Neural progenitor cell (in vitro differentiated cells): ENCODE data around the gene RPS2.

Experiments used
- EZH2 ChIP-seq: fragments of 200-600 bp; sonication (generic); IDR thresholded peaks from 2 replicates; pipeline ENCODE4 v1.6.1; 2017; ENCODE audit warnings: antibody characterized with exemption, mild to moderate bottlenecking, moderate library complexity
- EZH2phosphoT487 ChIP-seq: fragments of 200-600 bp; sonication (generic); IDR thresholded peaks from 2 replicates; pipeline ENCODE4 v1.6.1; 2017; ENCODE audit warnings: antibody characterized with exemption
- TF ChIP-seq, protein P1 (sequence below): fragments of 200-600 bp; sonication (generic); IDR thresholded peaks from 2 replicates; pipeline ENCODE4 v1.5.1; 2017; ENCODE audit warnings: antibody characterized with exemption, mild to moderate bottlenecking

GRCh38 chr16:1920727-1921171, 43.9 kb downstream of the RPS2 start:
- TF ChIP-seq, protein P1, sequence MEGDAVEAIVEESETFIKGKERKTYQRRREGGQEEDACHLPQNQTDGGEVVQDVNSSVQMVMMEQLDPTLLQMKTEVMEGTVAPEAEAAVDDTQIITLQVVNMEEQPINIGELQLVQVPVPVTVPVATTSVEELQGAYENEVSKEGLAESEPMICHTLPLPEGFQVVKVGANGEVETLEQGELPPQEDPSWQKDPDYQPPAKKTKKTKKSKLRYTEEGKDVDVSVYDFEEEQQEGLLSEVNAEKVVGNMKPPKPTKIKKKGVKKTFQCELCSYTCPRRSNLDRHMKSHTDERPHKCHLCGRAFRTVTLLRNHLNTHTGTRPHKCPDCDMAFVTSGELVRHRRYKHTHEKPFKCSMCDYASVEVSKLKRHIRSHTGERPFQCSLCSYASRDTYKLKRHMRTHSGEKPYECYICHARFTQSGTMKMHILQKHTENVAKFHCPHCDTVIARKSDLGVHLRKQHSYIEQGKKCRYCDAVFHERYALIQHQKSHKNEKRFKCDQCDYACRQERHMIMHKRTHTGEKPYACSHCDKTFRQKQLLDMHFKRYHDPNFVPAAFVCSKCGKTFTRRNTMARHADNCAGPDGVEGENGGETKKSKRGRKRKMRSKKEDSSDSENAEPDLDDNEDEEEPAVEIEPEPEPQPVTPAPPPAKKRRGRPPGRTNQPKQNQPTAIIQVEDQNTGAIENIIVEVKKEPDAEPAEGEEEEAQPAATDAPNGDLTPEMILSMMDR, result no peak
- TF ChIP-seq EZH2phosphoT487 (no peak), EZH2 (no peak)
